CD4-positive, alpha-beta T cell treated with Interleukin-17A for 4 hours (primary cell): ENCODE measurements around the gene TM9SF4.

Experiments used
- DNase-seq: peaks from one replicate; pipeline ENCODE4 v3.0.0-alpha.2; 2020; ENCODE audit warnings: mixed read lengths

Gene TM9SF4

GRCh38 chr20:32130965-32131364 lies 21.5 kb downstream of the TM9SF4 start:
- DNase-seq: no peak

DNA sequence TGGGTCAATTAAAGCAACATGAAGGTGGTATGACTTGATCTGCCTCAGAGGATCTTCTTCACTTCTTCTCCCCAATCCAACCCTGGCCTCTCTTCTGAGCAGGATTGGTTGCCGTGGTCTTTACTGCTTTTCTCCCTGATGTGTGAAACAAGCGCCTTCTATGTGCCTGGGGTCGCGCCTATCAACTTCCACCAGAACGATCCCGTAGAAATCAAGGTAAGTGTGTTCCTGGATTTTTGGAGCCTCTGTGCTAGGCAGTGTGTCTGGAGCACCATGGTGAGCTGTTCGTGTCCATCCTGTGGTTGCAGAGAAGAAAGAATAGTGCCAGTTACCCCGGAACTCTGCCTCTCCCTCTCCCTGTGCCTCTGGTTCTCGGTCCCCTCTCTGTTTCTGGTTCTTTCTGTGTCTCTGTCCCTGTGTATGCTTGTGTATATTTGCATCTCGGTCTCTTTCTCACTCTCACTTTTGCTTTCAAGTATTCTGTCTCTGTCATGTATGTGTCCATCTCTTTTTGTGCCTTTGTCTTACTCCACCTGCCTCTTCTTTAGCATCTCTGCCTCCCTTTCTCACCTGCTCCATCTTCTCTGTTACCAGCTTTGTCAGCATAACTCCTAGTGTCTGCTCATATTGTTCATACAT lies 23.5 kb downstream of the TM9SF4 start:
- no peak for DNase-seq

GRCh38 chr20:32134026-32134425 lies 24.5 kb downstream of the TM9SF4 start:
- DNase-seq: no peak

- DNase-seq: no peak
Measured at GRCh38 chr20:32135983-32136515, 26.5 kb downstream of the TM9SF4 start.

DNA sequence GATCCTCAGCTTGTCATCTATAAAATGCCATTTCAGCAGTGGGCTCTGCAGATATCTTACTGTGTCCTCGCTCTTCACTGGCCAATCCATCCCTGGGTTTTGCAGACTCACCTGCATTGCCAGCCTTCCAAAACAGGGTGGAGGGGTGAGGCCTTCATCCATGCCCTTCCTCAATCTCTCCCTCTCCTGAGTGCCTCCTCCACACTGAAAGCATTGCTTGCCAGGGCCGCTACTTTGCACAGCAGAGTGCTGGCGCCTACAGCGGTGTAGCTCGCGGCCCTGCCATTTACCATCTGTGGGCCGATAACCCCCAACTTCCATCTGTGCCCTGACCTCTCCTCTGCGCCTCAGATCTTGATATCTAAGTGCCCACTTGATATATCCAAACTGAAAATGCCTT lies 29.4 kb downstream of the TM9SF4 start:
- no peak for DNase-seq

DNA sequence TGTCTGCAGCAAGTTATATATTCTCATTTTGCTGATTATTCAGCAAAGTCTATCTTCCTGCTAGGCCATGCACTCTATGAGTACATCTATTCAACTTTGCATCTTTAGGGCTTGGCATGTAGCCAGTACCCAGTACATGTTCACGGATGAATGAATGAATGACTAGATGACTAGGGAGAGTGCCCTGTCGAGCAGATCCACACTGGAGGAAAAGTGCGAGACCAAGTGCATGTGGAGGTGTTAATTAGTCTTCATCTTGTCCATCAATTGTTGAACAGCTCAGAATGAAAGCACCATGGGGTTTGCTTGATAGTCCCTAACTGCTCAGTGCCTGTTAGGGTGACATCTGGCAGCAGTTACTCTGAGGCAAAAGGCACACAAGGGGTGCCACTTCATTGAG lies 30.4 kb downstream of the TM9SF4 start:
- no peak for DNase-seq

DNA sequence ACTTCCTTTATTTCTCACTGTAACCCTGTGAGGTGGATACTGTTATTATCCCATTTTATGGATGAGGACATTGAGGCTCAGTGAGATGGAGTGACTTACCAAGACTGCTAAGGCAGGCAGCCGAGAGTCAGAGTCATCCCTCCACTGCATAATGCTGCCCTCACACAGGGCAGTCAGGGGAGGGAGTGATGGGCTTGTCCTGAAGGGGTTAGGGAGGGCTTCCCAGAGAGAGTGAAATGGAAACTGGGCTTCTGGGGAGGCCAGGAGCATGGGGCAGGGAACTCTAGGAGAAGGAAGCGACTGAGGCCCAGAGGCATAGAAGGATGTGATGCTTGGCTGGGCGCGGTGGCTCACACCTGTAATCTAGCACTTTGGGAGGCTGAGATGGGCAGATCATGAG lies 31.1 kb downstream of the TM9SF4 start:
- no peak for DNase-seq

GRCh38 chr20:32141465-32141980 lies 32.0 kb downstream of the TM9SF4 start:
- DNase-seq: no peak

DNA sequence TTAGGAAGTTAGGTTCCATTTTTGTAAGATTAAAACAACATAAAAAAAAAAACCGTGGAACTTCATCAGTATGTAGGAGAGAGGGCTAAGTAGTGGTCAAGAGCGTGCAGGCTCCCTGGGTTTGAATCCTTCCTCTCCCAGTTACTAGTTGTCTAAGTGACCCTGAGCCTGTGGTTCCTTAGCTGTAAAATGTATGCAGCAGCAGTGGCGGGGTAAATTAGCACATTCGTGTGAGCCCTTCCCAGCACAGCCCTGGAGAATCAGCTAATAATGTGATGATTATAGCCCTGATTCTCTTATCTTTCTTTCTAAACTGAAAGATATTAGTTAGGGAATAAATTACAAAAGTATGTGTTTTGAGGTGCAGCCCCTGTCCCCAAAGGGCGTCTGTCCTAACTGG lies 32.6 kb downstream of the TM9SF4 start:
- no peak for DNase-seq

DNA sequence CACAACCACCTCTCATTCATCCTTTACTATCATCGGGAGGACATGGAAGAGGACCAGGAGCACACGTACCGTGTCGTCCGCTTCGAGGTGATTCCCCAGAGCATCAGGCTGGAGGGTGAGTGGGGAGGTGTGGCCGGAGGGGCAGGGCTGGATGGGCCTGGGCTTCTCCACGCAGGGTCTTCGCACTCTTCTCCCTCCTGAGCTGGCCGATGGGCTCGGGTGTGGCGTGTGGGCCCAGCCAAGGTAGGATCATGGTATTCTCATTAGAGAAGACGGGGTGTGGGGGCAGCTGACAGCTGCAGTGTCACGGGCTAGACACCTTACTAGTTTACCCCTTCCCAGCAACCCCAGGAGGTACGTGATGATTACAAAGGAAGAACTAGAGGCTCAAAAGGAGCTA lies 33.5 kb downstream of the TM9SF4 start:
- DNase-seq: no peak

GRCh38 chr20:32144898-32145662 lies 35.6 kb downstream of the TM9SF4 start:
- no peak for DNase-seq

DNA sequence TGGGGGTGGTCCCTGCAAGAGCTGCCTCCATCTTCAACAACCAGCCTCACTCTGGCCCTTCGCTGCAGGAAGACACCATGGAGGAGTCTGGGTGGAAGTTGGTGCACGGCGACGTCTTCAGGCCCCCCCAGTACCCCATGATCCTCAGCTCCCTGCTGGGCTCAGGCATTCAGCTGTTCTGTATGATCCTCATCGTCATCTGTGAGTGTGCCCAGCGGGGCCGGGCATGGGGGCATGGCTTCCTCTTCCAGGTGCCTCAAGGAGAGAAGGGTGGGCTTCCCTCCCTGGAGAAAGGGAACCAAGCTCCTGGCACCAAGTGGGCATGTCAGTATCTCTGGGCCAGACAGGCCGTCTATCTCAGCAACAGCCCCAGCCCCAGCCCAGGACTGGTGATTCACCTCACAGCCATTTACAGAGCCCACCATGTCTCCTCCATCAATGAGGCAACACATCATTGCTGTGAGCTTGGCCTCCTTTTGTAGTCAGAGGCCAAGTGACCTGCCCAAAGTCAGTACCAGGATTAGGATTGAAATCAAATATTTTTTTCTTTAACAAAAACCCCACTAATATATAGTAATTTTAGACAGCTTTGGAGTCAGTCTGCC lies 40.2 kb downstream of the TM9SF4 start:
- DNase-seq: no peak

DNA sequence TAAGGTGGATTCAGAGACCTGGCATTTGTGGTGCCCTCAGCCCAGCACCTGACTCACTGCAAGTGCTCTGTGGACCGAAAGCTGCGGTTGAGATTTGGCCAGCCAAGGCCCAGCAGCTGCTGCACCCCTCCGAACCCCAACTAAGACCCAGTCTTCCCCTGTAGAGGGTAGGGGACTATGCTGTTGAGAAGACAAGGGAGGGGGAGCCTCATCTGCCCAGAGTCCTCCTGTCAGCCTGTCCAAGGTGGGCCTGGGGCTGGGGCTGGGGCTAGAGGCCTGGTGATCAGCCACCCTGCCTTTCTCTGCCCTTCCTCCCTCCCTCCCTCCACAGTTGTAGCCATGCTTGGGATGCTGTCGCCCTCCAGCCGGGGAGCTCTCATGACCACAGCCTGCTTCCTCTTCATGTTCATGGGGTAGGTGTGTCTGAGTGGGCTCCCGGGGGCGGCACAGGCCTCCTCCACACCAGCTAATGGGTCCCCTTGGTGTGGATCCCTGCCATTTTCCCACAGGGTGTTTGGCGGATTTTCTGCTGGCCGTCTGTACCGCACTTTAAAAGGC lies 40.9 kb downstream of the TM9SF4 start:
- DNase-seq: no peak

DNA sequence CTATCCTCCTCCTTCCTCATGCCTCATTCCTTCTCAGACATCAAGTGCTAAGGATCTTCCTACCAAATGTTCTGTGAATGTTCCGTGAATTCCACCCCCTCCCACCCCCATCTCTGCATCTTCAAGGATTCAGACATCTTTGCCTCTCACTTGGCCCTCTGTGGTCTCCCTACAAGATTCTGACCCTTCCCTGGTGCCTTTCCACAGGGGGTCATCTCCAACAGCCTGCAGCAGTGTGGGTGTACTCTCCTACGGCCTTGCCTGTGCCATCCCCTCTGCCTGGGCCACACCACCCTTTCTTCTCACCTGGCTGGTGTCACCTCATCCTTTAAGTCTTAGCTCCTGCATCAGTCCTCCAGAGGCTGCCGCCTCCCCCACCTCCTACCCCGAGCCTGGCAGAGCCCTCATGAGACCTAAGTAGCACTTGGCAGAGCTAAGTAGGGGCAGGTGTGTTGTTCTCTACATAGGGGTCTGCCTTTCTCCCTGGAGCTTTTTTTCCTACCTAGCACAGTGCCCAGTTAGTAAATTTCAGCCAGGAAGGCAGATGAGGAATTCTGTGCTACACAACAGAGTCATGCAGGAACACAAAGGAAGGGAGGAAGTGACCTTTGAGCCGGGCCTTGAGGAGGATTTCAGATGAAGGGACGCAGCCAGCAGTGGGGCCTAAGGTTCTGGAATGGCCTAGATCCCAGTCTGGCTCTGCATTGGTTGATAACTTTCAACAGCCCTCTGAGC lies 43.1 kb downstream of the TM9SF4 start:
- DNase-seq: no peak

GRCh38 chr20:32153156-32153665 lies 43.7 kb downstream of the TM9SF4 start:
- no peak for DNase-seq

- no peak for DNase-seq
Measured at GRCh38 chr20:32153771-32154170, 44.3 kb downstream of the TM9SF4 start.

DNA sequence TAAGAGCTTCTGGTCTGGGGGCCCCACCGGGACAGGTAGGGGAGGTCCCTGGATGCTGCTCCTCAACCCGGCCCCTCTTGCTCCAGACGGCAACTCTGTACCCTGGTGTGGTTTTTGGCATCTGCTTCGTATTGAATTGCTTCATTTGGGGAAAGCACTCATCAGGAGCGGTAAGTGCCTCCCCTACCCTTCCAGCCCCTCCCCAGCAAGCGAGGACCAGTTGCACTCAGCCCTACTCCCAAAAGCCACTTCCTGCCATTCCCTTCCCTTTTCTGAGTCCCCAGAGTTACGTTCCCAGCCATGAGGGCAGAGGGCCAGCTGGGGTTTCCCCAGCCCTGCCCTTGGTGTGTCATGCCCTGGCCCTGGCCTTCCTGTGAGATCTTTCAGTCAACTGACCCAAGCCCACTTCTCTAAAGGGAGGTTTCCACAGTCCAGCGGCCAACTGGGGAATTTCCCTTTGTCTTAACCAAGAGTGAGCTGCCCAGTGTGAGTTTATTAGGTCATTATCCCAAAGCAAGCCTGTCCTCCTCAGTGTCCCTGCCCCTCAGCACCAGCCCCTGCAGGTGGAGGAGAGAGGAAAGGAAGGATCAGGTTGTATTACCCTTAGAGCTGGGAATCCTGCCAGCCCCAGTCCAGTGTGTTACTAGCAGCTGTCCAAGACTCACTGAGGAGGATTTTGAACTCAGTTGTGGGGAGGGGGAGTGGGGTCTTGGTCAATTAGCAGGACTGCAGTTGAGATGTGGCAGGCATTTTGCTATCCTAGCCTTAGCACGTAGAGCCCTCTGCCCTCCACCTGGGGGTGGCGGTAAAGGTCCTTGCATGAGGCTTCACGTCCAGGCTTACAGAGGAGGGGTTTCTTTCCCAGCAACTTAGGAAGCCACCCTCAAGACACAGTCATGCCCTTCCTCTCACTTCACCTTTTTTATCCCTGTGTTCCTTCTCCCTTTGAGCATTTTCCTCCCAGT lies 45.8 kb downstream of the TM9SF4 start:
- peak; percentile 43 for DNase-seq

- no peak for DNase-seq
Measured at GRCh38 chr20:32157611-32158010, 48.1 kb downstream of the TM9SF4 start.

DNA sequence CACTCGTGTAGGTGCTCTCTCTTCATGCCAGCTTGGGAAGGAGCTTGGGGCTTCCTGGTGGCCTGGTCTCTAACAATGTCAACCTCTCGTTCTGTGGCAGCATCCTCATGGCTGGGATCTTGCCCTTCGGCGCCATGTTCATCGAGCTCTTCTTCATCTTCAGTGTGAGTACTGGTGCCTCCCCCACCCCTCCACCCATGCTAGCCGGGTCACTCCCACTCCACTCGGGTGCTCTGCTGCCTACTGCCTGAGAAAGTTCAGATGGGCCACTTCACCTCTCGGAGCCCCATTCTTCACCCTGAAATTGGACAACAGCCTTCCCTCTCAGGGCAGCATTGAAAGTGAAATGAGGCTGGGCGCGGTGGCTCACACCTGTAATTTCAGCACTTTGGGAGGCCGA lies 48.8 kb downstream of the TM9SF4 start:
- no peak for DNase-seq

- DNase-seq: no peak
Measured at GRCh38 chr20:32158943-32159660, 49.6 kb downstream of the TM9SF4 start.
